HEK293 (cell line): ENCODE results near the gene ZNF275.
"Not testable (repeated sequence)": the region's sequence is repeated elsewhere in the genome, so short reads cannot be mapped to it uniquely, and the experiment has no call there.

Experiments used
- ATF2 ChIP-seq: fragments of 450-650 bp; formaldehyde crosslinking; IDR thresholded peaks from 2 replicates; pipeline ENCODE4 v1.5.1; 2016; ENCODE audit warnings: missing biosample characterization, missing genetic modification characterization, low read depth
- CTCF ChIP-seq: fragments of 450-650 bp; formaldehyde crosslinking; IDR thresholded peaks from 2 replicates; pipeline ENCODE4 v1.5.1; 2016; ENCODE audit warnings: missing biosample characterization, missing genetic modification characterization
- PRDM1 ChIP-seq: fragments of 450-650 bp; formaldehyde crosslinking; IDR thresholded peaks from 2 replicates; pipeline ENCODE4; 2016; ENCODE audit warnings: missing biosample characterization, missing genetic modification characterization
- REST ChIP-seq: fragments of 450-650 bp; formaldehyde crosslinking; IDR thresholded peaks from 2 replicates; pipeline ENCODE4 v1.5.1; 2016; ENCODE audit warnings: missing biosample characterization, missing genetic modification characterization
- TCF7L2 ChIP-seq: IDR thresholded peaks from 2 replicates; pipeline ENCODE4 v1.6.1; 2011; ENCODE audit warnings: low read depth, mild to moderate bottlenecking, inconsistent platforms, low read length, moderate library complexity, borderline replicate concordance
- ZNF274 ChIP-seq, 2 experiments: fragments of 200-500 bp in 1 of 2; fragments of 450-650 bp in 1 of 2; sonication (Bioruptor generic) in 1 of 2; formaldehyde crosslinking in 1 of 2; IDR thresholded peaks; 2 replicates each; pipeline versions ENCODE4 v1.5.1 to v1.6.1; 2014 to 2016; ENCODE audit warnings: borderline replicate concordance in 1 of 2, inconsistent platforms in 1 of 2, low read length in 1 of 2, missing biosample characterization in 1 of 2, missing genetic modification characterization in 1 of 2
- ZNF785 ChIP-seq: fragments of 450-650 bp; formaldehyde crosslinking; IDR thresholded peaks from 2 replicates; pipeline ENCODE4 v1.5.1; 2016; ENCODE audit warnings: missing biosample characterization, missing genetic modification characterization

- not testable (repeated sequence) for TF ChIP-seq TCF7L2; CTCF; REST (tag by site-specific recombination); ZNF274 (IDR thresholded peaks at IDR 0.05; ENCODE audit: low read length); ZNF274 (tag by site-specific recombination; IDR thresholded peaks at IDR 0.05; ENCODE audit: borderline replicate concordance); ATF2 (tag by site-specific recombination); PRDM1 (tag by site-specific recombination); ZNF785 (tag by site-specific recombination)
Observed at GRCh38 chrX:153285678-153286077, 48.3 kb upstream of the ZNF275 start.
